ENCODE measurements around the gene DDX3X. TPM values are rescaled to one million over a fixed set of nuclear protein-coding genes. Genes with fewer than 3 reads are reported as not detected.
A peak's percentile ranks its signal among the peaks of the same experiment; 100 is the strongest.

DDX3X gene
- total and polyA plus RNA-seq, 10 of the 15 experiments (the other 5 are each of a cell fraction or from before 2014, with no cell fraction given) = 52.0 to 283 (median 172) TPM

DNA sequence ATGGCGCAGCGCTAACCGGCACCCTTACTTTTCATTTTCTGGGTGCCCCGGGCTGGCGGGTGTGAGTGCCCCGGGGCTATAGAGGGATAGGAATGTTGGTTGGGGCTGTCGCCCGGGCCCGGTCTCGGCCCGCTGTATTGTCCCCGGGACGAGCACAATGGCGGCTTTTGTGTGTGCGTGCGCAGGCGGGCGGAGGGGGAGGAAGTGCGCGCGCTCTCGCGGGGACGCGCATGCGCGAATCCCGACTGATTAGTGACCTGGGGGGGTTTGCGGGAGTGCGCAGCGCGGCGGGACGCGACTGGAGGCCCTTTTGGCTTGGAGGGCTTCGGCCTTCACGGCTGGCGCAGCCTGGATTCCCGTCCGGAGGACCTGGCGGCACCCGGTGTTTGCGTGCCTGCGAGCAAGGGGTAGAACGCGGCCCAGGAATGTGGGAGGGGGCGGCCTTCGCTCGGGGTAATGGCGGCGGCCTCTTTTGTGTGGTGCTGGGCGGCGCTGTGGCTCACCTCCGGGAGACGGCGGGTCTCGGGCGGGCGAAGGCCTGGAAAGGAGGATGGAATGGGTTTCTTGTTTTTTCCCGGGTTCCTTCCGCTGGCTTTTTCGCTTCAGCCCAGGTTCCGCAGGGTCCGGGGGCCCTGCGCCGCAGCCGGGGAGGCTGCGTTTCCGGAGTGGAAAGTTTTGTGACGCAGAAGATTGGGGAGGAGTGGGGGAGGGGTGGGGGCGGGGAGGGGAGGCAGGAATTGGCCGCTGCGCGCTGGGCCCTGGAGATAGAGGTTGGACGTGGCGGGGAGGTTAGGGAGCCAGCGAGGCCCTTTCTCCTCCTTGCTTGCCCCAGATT is 618 bp downstream of the DDX3X start (continued):
- TF ChIP-seq, protein P1, sequence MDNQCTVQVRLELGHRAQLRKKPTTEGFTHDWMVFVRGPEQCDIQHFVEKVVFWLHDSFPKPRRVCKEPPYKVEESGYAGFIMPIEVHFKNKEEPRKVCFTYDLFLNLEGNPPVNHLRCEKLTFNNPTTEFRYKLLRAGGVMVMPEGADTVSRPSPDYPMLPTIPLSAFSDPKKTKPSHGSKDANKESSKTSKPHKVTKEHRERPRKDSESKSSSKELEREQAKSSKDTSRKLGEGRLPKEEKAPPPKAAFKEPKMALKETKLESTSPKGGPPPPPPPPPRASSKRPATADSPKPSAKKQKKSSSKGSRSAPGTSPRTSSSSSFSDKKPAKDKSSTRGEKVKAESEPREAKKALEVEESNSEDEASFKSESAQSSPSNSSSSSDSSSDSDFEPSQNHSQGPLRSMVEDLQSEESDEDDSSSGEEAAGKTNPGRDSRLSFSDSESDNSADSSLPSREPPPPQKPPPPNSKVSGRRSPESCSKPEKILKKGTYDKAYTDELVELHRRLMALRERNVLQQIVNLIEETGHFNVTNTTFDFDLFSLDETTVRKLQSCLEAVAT (IDR thresholded peaks at IDR 0.05) = peak; percentile 88
- TF ChIP-seq BACH1 (IDR thresholded peaks at IDR 0.05; ENCODE audit: borderline replicate concordance) (peak; percentile 80), SP1 (IDR thresholded peaks at IDR 0.05; ENCODE audit: low read depth, low read length) (no peak), CREM (IDR thresholded peaks at IDR 0.05; ENCODE audit: low read depth) (peak; percentile 77), TAF1 (IDR thresholded peaks at IDR 0.05; ENCODE audit: borderline replicate concordance, low read depth, low read length) (peak; percentile 25; the same call in 1 of the 2 replicates), CHD2 (IDR thresholded peaks at IDR 0.05; ENCODE audit: borderline replicate concordance, low read depth, low read length) (peak; percentile 16; the same call in 1 of the 2 replicates), HDAC6 (IDR thresholded peaks at IDR 0.05; ENCODE audit: unreplicated experiment) (peak; percentile 73), GATAD2B (conservative IDR thresholded peaks at IDR 0.05; ENCODE audit: low read depth) (peak; percentile 59), SRF (IDR thresholded peaks at IDR 0.05; ENCODE audit: low read depth in 2 of 2, low read length in 2 of 2) (no peak), TCF3 (IDR thresholded peaks at IDR 0.05; ENCODE audit: borderline replicate concordance, insufficient read depth, low read depth, low read length) (0 out of 2 replicates have a peak, but pooled peaks have one; percentile 57), MTA2 (IDR thresholded peaks at IDR 0.05; ENCODE audit: low read depth) (0 out of 2 replicates have a peak, but pooled peaks have one; percentile 19), CHD4 (IDR thresholded peaks at IDR 0.05) (no peak), SMAD1 (IDR thresholded peaks at IDR 0.05; ENCODE audit: low read depth, partially characterized antibody) (peak; percentile 16), IKZF1 (conservative IDR thresholded peaks at IDR 0.05) (peak; percentile 86), POLR2AphosphoS5 (IDR thresholded peaks at IDR 0.05; ENCODE audit: low read length) (peak; percentile 93), ZSCAN29 (IDR thresholded peaks at IDR 0.05) (no peak), POLR2AphosphoS2 (IDR thresholded peaks at IDR 0.05; ENCODE audit: low read depth, low read length) (0 out of 2 replicates have a peak, but pooled peaks have one; percentile 32)
- TF ChIP-seq, protein P2, sequence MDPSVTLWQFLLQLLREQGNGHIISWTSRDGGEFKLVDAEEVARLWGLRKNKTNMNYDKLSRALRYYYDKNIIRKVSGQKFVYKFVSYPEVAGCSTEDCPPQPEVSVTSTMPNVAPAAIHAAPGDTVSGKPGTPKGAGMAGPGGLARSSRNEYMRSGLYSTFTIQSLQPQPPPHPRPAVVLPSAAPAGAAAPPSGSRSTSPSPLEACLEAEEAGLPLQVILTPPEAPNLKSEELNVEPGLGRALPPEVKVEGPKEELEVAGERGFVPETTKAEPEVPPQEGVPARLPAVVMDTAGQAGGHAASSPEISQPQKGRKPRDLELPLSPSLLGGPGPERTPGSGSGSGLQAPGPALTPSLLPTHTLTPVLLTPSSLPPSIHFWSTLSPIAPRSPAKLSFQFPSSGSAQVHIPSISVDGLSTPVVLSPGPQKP (IDR thresholded peaks at IDR 0.05; ENCODE audit: low read depth, low read length) = peak; percentile 62
- TF ChIP-seq, protein P3, sequence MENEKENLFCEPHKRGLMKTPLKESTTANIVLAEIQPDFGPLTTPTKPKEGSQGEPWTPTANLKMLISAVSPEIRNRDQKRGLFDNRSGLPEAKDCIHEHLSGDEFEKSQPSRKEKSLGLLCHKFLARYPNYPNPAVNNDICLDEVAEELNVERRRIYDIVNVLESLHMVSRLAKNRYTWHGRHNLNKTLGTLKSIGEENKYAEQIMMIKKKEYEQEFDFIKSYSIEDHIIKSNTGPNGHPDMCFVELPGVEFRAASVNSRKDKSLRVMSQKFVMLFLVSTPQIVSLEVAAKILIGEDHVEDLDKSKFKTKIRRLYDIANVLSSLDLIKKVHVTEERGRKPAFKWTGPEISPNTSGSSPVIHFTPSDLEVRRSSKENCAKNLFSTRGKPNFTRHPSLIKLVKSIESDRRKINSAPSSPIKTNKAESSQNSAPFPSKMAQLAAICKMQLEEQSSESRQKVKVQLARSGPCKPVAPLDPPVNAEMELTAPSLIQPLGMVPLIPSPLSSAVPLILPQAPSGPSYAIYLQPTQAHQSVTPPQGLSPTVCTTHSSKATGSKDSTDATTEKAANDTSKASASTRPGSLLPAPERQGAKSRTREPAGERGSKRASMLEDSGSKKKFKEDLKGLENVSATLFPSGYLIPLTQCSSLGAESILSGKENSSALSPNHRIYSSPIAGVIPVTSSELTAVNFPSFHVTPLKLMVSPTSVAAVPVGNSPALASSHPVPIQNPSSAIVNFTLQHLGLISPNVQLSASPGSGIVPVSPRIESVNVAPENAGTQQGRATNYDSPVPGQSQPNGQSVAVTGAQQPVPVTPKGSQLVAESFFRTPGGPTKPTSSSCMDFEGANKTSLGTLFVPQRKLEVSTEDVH (IDR thresholded peaks at IDR 0.05; ENCODE audit: low read depth, partially characterized antibody) = peak; percentile 65
- TF ChIP-seq, protein P4, sequence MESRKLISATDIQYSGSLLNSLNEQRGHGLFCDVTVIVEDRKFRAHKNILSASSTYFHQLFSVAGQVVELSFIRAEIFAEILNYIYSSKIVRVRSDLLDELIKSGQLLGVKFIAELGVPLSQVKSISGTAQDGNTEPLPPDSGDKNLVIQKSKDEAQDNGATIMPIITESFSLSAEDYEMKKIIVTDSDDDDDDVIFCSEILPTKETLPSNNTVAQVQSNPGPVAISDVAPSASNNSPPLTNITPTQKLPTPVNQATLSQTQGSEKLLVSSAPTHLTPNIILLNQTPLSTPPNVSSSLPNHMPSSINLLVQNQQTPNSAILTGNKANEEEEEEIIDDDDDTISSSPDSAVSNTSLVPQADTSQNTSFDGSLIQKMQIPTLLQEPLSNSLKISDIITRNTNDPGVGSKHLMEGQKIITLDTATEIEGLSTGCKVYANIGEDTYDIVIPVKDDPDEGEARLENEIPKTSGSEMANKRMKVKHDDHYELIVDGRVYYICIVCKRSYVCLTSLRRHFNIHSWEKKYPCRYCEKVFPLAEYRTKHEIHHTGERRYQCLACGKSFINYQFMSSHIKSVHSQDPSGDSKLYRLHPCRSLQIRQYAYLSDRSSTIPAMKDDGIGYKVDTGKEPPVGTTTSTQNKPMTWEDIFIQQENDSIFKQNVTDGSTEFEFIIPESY (IDR thresholded peaks at IDR 0.05) = no peak
- TF ChIP-seq, protein P5, sequence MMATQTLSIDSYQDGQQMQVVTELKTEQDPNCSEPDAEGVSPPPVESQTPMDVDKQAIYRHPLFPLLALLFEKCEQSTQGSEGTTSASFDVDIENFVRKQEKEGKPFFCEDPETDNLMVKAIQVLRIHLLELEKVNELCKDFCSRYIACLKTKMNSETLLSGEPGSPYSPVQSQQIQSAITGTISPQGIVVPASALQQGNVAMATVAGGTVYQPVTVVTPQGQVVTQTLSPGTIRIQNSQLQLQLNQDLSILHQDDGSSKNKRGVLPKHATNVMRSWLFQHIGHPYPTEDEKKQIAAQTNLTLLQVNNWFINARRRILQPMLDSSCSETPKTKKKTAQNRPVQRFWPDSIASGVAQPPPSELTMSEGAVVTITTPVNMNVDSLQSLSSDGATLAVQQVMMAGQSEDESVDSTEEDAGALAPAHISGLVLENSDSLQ (IDR thresholded peaks at IDR 0.05) = 0 out of 2 replicates have a peak, but pooled peaks have one; percentile 27

Data from GM12878 (cell line).